H9 (cell line): ENCODE measurements around the gene COL4A1. TPM values are rescaled to one million over a fixed set of nuclear protein-coding genes. Genes with fewer than 3 reads are reported as not detected.

ENCODE experiments used
- DNase-seq: peaks from one replicate; pipeline ENCODE4 v3.0.0-alpha.2; 2017
- H2AFZ ChIP-seq: one replicate; pipeline ENCODE4 v1.6.1; 2013; ENCODE audit warnings: mild to moderate bottlenecking, low read length, control low read depth, moderate library complexity
- H2AK5ac ChIP-seq: 2 replicates; pipeline ENCODE4 v1.6.1; 2013; ENCODE audit warnings: low read length, control low read depth, mixed read lengths; ENCODE audit not compliant: insufficient read length
- H2BK120ac ChIP-seq: one replicate; pipeline ENCODE4 v1.6.1; 2013; ENCODE audit warnings: low read depth, mild to moderate bottlenecking, low read length, control low read depth, inconsistent platforms; ENCODE audit not compliant: poor library complexity, severe bottlenecking
- H2BK12ac ChIP-seq: 2 replicates; pipeline ENCODE4 v1.6.1; 2013; ENCODE audit warnings: low read length, control low read depth, mixed read lengths, low read depth; ENCODE audit not compliant: insufficient read length
- H2BK15ac ChIP-seq: 2 replicates; pipeline ENCODE4 v1.6.1; 2013; ENCODE audit warnings: low read depth, low read length, control low read depth
- H2BK20ac ChIP-seq: one replicate; pipeline ENCODE4 v1.6.1; 2013; ENCODE audit warnings: low read depth, mild to moderate bottlenecking, low read length, control low read depth, inconsistent platforms; ENCODE audit not compliant: poor library complexity, severe bottlenecking
- H2BK5ac ChIP-seq: 2 replicates; pipeline ENCODE4 v1.6.1; 2013; ENCODE audit warnings: low read length, control low read depth, mixed read lengths; ENCODE audit not compliant: insufficient read length
- H3K14ac ChIP-seq: 2 replicates; pipeline ENCODE4 v1.6.1; 2013; ENCODE audit warnings: low read length, control low read depth; ENCODE audit not compliant: insufficient read depth
- H3K18ac ChIP-seq: 2 replicates; pipeline ENCODE4 v1.6.1; 2013; ENCODE audit warnings: low read depth, mild to moderate bottlenecking, mixed read lengths, low read length, control low read depth; ENCODE audit not compliant: insufficient read length
- H3K23ac ChIP-seq: 2 replicates; pipeline ENCODE4 v1.6.1; 2013; ENCODE audit warnings: low read length, control low read depth, mixed read lengths, low read depth; ENCODE audit not compliant: insufficient read length
- H3K23me2 ChIP-seq: 2 replicates; pipeline ENCODE4 v1.6.1; 2013; ENCODE audit warnings: low read depth, mild to moderate bottlenecking, mixed read lengths, low read length, control low read depth; ENCODE audit not compliant: insufficient read length, poor library complexity, severe bottlenecking
- H3K27ac ChIP-seq: 2 replicates; pipeline ENCODE4 v1.5.1; 2013; ENCODE audit warnings: low read length, control low read depth, mixed read lengths, low read depth; ENCODE audit not compliant: insufficient read length
- H3K27me3 ChIP-seq: 2 replicates; pipeline ENCODE4 v1.6.1; 2013; ENCODE audit warnings: low read length, control low read depth, inconsistent platforms; ENCODE audit not compliant: insufficient read depth
- H3K4ac ChIP-seq: 2 replicates; pipeline ENCODE4 v1.6.1; 2013; ENCODE audit warnings: low read depth, mild to moderate bottlenecking, control low read depth, inconsistent platforms, low read length, moderate library complexity
- H3K4me1 ChIP-seq: 2 replicates; pipeline ENCODE4 v1.6.1; 2013; ENCODE audit warnings: low read length, control low read depth, inconsistent platforms; ENCODE audit not compliant: insufficient read depth
- H3K4me2 ChIP-seq: 2 replicates; pipeline ENCODE4 v1.6.1; 2013; ENCODE audit warnings: low read length, control low read depth, mixed read lengths; ENCODE audit not compliant: insufficient read length, insufficient read depth
- H3K56ac ChIP-seq: 2 replicates; pipeline ENCODE4 v1.6.1; 2013; ENCODE audit warnings: low read depth, mild to moderate bottlenecking, mixed read lengths, low read length, control low read depth; ENCODE audit not compliant: insufficient read length
- H3K79me1 ChIP-seq: 2 replicates; pipeline ENCODE4 v1.6.1; 2013; ENCODE audit warnings: low read depth, mild to moderate bottlenecking, moderate library complexity, low read length, control low read depth, inconsistent platforms; ENCODE audit not compliant: insufficient read depth, poor library complexity, severe bottlenecking
- H3K79me2 ChIP-seq: 2 replicates; pipeline ENCODE4 v1.6.1; 2013; ENCODE audit warnings: low read length, control low read depth, inconsistent platforms; ENCODE audit not compliant: insufficient read depth
- H3K9ac ChIP-seq: 2 replicates; pipeline ENCODE4 v1.6.1; 2013; ENCODE audit warnings: low read length, control low read depth, mixed read lengths; ENCODE audit not compliant: insufficient read length; ENCODE audit errors: extremely low read depth
- H3K9me3 ChIP-seq: one replicate; pipeline ENCODE4 v1.6.1; 2013; ENCODE audit warnings: low read depth, low read length, inconsistent platforms; ENCODE audit not compliant: control insufficient read depth
- H3T11ph ChIP-seq: one replicate; pipeline ENCODE4 v1.6.1; 2013; ENCODE audit warnings: mild to moderate bottlenecking, low read length, control low read depth, inconsistent platforms
- H4K20me1 ChIP-seq: one replicate; pipeline ENCODE4 v1.6.1; 2013; ENCODE audit not compliant: control insufficient read depth, insufficient read length, insufficient read depth
- H4K5ac ChIP-seq: 2 replicates; pipeline ENCODE4 v1.6.1; 2013; ENCODE audit warnings: low read depth, mild to moderate bottlenecking, mixed read lengths, low read length, control low read depth; ENCODE audit not compliant: insufficient read length
- H4K8ac ChIP-seq: replicated peaks from 2 replicates; pipeline ENCODE4 v1.6.1; 2013; ENCODE audit warnings: low read length, control low read depth, mixed read lengths, low read depth; ENCODE audit not compliant: insufficient read length
- H4K91ac ChIP-seq: 2 replicates; pipeline ENCODE4 v1.6.1; 2013; ENCODE audit warnings: low read depth, mild to moderate bottlenecking, moderate library complexity, mixed read lengths, low read length, control low read depth; ENCODE audit not compliant: insufficient read length
- H3K27ac Mint-ChIP-seq, 3 experiments: 2 replicates in 2 of 3; 3 replicates in 1 of 3; pipeline ENCODE4 v1.8.0; 2020 to 2021; ENCODE audit warnings: mixed read lengths in 3 of 3, mild to moderate bottlenecking in 1 of 3, moderate library complexity in 1 of 3
- H3K27me3 Mint-ChIP-seq: 2 replicates; pipeline ENCODE4 v1.8.0; 2021; ENCODE audit warnings: low read depth, mild to moderate bottlenecking, moderate library complexity, mixed read lengths
- H3K36me3 Mint-ChIP-seq, 3 experiments: 2 replicates in 2 of 3; 3 replicates in 1 of 3; pipeline ENCODE4 v1.8.0; 2020 to 2021; ENCODE audit warnings: low read depth in 3 of 3, mixed read lengths in 3 of 3; ENCODE audit not compliant: insufficient read depth in 1 of 3
- H3K4me1 Mint-ChIP-seq, 2 experiments: 2 replicates each; pipeline ENCODE4 v1.8.0; 2020; ENCODE audit warnings: mixed read lengths in 2 of 2
- H3K4me3 Mint-ChIP-seq, 2 experiments: 2 replicates in 1 of 2; 3 replicates in 1 of 2; pipeline ENCODE4 v1.8.0; 2020 to 2021; ENCODE audit warnings: mild to moderate bottlenecking in 2 of 2, mixed read lengths in 2 of 2, moderate library complexity in 1 of 2
- H3K9me3 Mint-ChIP-seq, 2 experiments: 2 replicates in 1 of 2; 3 replicates in 1 of 2; pipeline ENCODE4 v1.8.0; 2020; ENCODE audit warnings: mild to moderate bottlenecking in 2 of 2, mixed read lengths in 2 of 2, moderate library complexity in 1 of 2
- CTCF ChIP-seq: fragments of 200-600 bp; sonication (generic); conservative IDR thresholded peaks from 3 replicates; pipeline ENCODE4 v1.8.0; 2021; ENCODE audit warnings: antibody characterized with exemption, mild to moderate bottlenecking
- WGBS: extraction: QIAGEN DNeasy Blood & Tissue Kit; methylation state at CpG from one replicate; pipeline ENCODE4 v1.1.7; 2013; ENCODE audit warnings: missing lambda C conversion rate, low lambda C conversion rate, mixed read lengths; ENCODE audit not compliant: insufficient read length; ENCODE audit errors: extremely low coverage; 5-methylcytosine and 5-hydroxymethylcytosine counted together
- total RNA-seq: library from RNA; stranded (reverse); gene quantifications from 2 replicates; pipeline ENCODE4 v1.2.1, GENCODE V29; 2021

Gene COL4A1
- total RNA-seq, 1 experiment from 2014 or later = 73.1 TPM

DNA sequence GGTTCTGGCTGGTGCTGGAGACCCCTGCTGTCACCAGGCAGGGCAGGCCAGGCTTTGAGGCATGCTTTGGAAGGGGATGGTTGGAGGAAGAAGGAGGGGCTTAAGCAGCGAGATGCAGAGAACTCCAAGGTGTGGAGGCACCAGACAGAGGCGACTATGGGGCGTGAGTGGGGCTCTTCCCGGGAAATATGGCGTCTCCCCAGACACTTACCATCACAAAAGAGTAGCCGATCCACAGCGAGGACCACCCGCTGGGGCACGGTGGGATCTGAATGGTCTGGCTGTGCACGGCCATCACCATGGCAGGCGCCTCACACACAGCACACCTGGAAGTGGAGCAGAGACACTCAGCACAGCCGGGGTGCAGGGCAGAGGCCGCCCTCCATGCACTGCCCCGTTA, 151.9 kb downstream of the COL4A1 start:
- Mint-ChIP-seq H3K9me3 (no peaks in the 10 kb centered on the region), H3K36me3 (peaks cover 20 to 45% (median 31%) of the 10 kb centered on the region in 3 experiments), H3K27ac (no peak overlapping the region), H3K4me3 (no peak overlapping the region), H3K4me1 (peaks cover 7 to 8% of the 10 kb centered on the region in 2 experiments), H3K27me3 (no peaks in the 10 kb centered on the region)
- H3K4me2 ChIP-seq = no peak overlapping the region
- no peak overlapping the region for H3K23ac ChIP-seq
- H3K27ac ChIP-seq = no peak overlapping the region
- H4K91ac ChIP-seq = no peak overlapping the region
- no peak overlapping the region for H4K8ac ChIP-seq
- DNase-seq = peak; percentile 56
- TF ChIP-seq CTCF = no peak
- H3K18ac ChIP-seq = no peak overlapping the region
- no peak overlapping the region; the same call in 1 of the 2 replicates for H3K14ac ChIP-seq
- H3K9me3 ChIP-seq = no peaks in the 10 kb centered on the region
- no peak overlapping the region for H2BK120ac ChIP-seq
- no peak overlapping the region for H4K5ac ChIP-seq
- H3K27me3 ChIP-seq = no peaks in the 10 kb centered on the region
- H3K4me1 ChIP-seq = no peaks in the 10 kb centered on the region; the same call in 1 of the 2 replicates
- no peaks in the 10 kb centered on the region for H3K79me1 ChIP-seq
- no peak overlapping the region for H2AFZ ChIP-seq
- H2BK5ac ChIP-seq = no peak overlapping the region
- no peak overlapping the region for H2AK5ac ChIP-seq
- H2BK15ac ChIP-seq = no peak overlapping the region
- H3K79me2 ChIP-seq = no peaks in the 10 kb centered on the region
- H2BK20ac ChIP-seq = no peak overlapping the region
- no peaks in the 10 kb centered on the region for H4K20me1 ChIP-seq
- H3K9ac ChIP-seq = no peak overlapping the region
- H2BK12ac ChIP-seq = no peak overlapping the region
- H3K4ac ChIP-seq = no peak overlapping the region
- no CpG with 5 or more reads among the region's 14 CpGs for WGBS
- no peak overlapping the region for H3K56ac ChIP-seq
- no peak overlapping the region for H3T11ph ChIP-seq
- H3K23me2 ChIP-seq = no peaks in the 10 kb centered on the region
